GM12878 (cell line): ENCODE measurements around the gene NME5. TPM values are rescaled to one million over a fixed set of nuclear protein-coding genes. Genes with fewer than 3 reads are reported as not detected.
A peak's percentile ranks its signal among the peaks of the same experiment; 100 is the strongest.

Source experiments
- ATF7 ChIP-seq: fragments of 450-650 bp; IDR thresholded peaks from 2 replicates; pipeline ENCODE4 v1.6.1; 2016; ENCODE audit warnings: low read depth, mild to moderate bottlenecking
- CTCF ChIP-seq, 3 experiments: IDR thresholded peaks in 2 of 3; conservative IDR thresholded peaks in 1 of 3; 2 replicates each; pipeline ENCODE4 v1.5.1; 2011; ENCODE audit warnings: low read depth in 3 of 3, low read length in 3 of 3, mild to moderate bottlenecking in 3 of 3, control low read depth in 2 of 3, moderate library complexity in 2 of 3, inconsistent platforms in 1 of 3, mixed read lengths in 1 of 3; ENCODE audit not compliant: control insufficient read depth in 2 of 3, insufficient read depth in 1 of 3; ENCODE audit errors: extremely low read depth in 1 of 3
- ESRRA ChIP-seq: IDR thresholded peaks from 2 replicates; pipeline ENCODE4 v1.6.1; 2012; ENCODE audit warnings: mild to moderate bottlenecking, low read length, improper control_type of control experiment
- FOXM1 ChIP-seq: IDR thresholded peaks from 2 replicates; pipeline ENCODE4 v1.6.1; 2012; ENCODE audit warnings: low read depth, mild to moderate bottlenecking, inconsistent platforms, low read length, moderate library complexity
- HSF1 ChIP-seq: fragments of 150-350 bp; IDR thresholded peaks from 2 replicates; pipeline ENCODE4 v1.6.1; 2014; ENCODE audit warnings: mild to moderate bottlenecking, low read depth, low read length
- SMC3 ChIP-seq: IDR thresholded peaks from 2 replicates; pipeline ENCODE4 v1.6.1; 2011; ENCODE audit warnings: low read length, improper control_type of control experiment, borderline replicate concordance
- TARDBP ChIP-seq: IDR thresholded peaks from 2 replicates; pipeline ENCODE4 v1.6.1; 2016; ENCODE audit warnings: borderline replicate concordance
- ZNF592 ChIP-seq: fragments of 450-650 bp; IDR thresholded peaks from 2 replicates; pipeline ENCODE4 v1.6.1; 2017; ENCODE audit warnings: mild to moderate bottlenecking, moderate library complexity
- polyA plus RNA-seq, 11 experiments: library from polyadenylated mRNA; depleted of rRNA in 4 of 11; unstranded in 6 of 11; stranded (reverse) in 5 of 11; fragments of >200 nt; fragmentation: Nextera tagmentation in 4 of 11; fragmentation: Illumina TruSeq in 1 of 11; extraction: Ambion mirVana in 4 of 11; extraction: Trizol in 1 of 11; gene quantifications; 1 replicate in 1 of 11; 2 replicates in 10 of 11; pipeline versions ENCODE4 v1.2.1 to v1.2.3, GENCODE V29; 2011 to 2016; ENCODE audit warnings: inconsistent platforms in 2 of 11, missing spikeins in 2 of 11, low read depth in 1 of 11
- total RNA-seq, 4 experiments: library from RNA; depleted of rRNA in 3 of 4; stranded (reverse); fragments of >200 nt in 3 of 4; fragmentation: Illumina TruSeq in 1 of 4; extraction: Trizol in 1 of 4; gene quantifications; 2 replicates each; pipeline versions ENCODE4 v1.2.1 to v1.2.3, GENCODE V29; 2013 to 2021

Gene NME5
- total and polyA plus RNA-seq, 10 of the 15 experiments (the other 5 are each of a cell fraction or from before 2014, with no cell fraction given), result 0.22 to 0.52 TPM; not detected in 8

- TF ChIP-seq CTCF (IDR thresholded peaks at IDR 0.05 in 2 of 3, conservative IDR thresholded peaks at IDR 0.05 in 1 of 3; ENCODE audit: control insufficient read depth in 2 of 3, extremely low read depth in 1 of 3, insufficient read depth in 1 of 3, low read depth in 3 of 3, low read length in 3 of 3), result peak; percentile 81 to 90 (median 82)
- TF ChIP-seq SMC3, result peak; percentile 95
- TF ChIP-seq FOXM1, result no peak
- no peak for TF ChIP-seq ZNF592
- TF ChIP-seq ESRRA, result no peak
- TF ChIP-seq TARDBP, result no peak
- peak; percentile 56; the same call in 1 of the 2 replicates for TF ChIP-seq ATF7
- TF ChIP-seq HSF1, result no peak
Observed at GRCh38 chr5:138068742-138069600, 70.3 kb downstream of the NME5 start (continued).
